ENCODE data around the gene PRLHR.

Gene PRLHR

DNA sequence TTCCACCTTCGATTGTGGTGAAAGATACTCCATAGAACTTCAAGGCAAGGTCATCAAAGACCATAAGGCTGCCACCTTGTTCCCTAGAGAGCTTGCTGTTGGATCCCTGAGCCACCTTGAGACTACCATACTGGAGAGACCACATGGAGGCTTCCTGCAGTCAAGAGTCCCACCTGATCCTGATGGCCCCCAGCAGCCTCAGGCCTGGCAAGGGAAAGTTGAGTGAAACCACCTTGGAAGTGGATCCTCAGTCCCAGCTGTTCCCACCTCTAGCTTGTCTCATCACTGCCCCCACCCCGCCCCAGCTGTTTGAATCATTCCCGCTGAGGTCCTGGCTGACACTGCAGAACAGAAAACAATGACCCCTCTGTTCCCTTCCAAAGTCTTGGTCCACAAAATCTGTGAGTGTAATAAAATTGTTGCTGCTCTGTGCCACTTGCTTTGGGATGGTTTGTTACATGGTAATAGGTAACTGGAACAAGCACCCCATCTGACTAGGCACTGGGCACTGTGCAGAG, 32.0 kb downstream of the PRLHR start:
- DNase-seq (ENCODE audit: low spot score) = no peak

GRCh38 chr10:118562851-118563250, 32.6 kb downstream of the PRLHR start:
- DNase-seq (ENCODE audit: low spot score) = no peak

GRCh38 chr10:118557946-118558345, 37.5 kb downstream of the PRLHR start:
- DNase-seq (ENCODE audit: low spot score) = no peak

DNA sequence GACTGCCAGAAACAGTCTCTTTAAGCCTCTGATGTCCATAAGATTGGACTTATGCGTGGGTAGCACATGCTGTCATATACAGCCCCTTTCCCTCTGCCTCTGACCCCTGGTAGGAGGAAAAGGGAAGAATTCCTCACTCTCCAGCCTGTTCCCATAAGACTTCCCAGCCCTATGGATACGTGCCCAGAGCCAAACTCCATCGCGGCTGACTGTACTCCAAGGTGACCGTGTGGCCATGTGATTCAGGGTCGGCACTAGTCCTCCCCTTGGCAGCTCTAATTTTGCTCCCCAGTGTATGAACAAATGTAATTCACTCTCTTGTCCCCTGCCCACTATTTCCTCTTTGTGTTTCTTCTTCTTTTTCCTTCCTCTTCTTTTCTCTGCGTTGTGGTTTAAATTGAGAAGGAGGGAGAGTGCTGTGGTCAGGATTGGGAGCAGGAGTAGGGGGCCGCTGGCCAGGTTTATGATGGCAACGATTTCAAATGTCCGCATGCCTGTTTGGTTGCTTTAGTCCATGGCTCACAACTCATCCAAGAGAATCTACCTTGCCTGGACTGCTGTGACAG, 43.8 kb downstream of the PRLHR start:
- no peak for DNase-seq (ENCODE audit: low spot score)

DNA sequence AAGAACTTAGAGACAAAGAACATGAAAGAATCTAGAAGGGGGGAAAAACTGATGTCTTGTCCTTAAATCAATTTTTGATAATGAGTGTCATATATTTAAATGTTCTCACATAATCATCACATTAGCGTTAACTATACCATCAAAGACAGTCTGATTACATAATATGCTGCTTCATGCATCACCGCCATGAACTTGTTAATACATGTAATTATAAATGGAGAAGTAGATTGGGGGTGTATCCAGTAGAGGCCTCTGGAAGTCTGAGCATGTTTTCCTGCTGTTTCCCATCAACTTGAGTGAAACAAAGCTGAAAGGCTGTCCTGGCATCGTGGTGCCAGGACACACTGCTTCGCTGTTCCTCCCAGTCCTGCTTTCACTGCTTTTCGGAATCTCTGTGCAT, 48.2 kb downstream of the PRLHR start:
- no peak for DNase-seq (ENCODE audit: low spot score)

GRCh38 chr10:118546479-118546878, 49.0 kb downstream of the PRLHR start:
- no peak for DNase-seq (ENCODE audit: low spot score)

GRCh38 chr10:118545381-118545780, 50.1 kb downstream of the PRLHR start:
- no peak for DNase-seq (ENCODE audit: low spot score)

DNA sequence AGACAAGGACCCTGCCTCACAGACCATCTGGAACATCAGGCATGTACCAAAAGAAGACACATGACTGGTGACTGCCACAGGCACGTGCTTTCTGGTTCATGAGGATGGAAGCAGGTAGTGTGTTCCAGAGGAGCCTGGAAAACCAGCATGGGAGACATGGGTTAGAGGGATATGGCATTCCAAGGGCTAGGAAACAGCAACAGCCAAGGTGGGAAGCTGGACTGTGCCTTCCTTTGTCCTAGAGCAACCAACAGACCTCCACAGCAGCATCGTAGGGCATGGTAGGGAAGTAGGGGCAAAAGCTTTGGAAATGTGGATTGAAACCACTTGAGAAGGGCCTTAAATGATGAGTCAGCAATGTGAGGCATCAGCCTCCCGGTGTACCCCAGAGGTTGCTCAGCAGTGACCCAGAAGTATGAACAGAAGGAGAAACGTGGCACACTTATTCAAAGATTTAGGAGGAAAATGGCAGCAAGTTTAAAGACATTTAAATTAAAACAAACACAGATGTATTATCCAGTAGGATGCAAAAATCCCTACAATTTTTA, 51.0 kb downstream of the PRLHR start:
- no peak for DNase-seq (ENCODE audit: low spot score)

DNA sequence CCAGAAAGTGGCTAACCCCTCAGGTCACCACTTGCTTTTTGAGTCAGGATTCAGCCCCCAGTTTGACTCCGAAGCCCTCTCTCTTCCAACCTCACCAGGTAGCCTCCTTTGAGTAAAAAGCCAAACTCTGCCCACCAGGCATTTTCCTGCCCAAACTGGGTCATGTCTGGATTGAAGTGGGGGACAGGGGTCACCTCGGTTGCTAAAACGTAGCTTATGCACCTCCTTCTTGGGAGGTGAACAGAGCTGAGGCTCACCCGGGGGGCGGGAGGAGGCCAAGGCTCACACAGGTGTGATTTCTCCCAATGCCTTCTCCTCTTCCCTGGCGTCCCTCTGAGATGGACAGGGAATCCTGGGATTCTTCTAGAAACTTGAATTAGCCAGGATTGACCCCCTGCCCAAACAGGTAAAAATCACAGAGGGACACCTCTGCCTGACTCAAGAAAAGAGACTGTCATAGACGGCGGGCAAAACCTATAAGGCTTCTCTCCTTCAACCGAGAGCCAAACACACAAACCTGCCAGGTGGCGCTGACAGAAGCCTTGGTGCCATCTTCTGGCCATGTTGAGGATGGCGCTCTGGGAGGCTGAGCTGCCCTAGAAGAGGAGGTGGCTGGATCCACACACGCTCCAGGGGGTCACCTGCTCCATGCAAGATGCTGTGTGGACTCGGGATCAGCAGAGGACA, 51.6 kb downstream of the PRLHR start:
- DNase-seq (ENCODE audit: low spot score) = peak; percentile 46

GRCh38 chr10:118542745-118543144, 52.7 kb downstream of the PRLHR start:
- DNase-seq (ENCODE audit: low spot score) = no peak

- no peak for DNase-seq (ENCODE audit: low spot score)
Measured at GRCh38 chr10:118542205-118542604, 53.2 kb downstream of the PRLHR start.

GRCh38 chr10:118541718-118542117, 53.7 kb downstream of the PRLHR start:
- DNase-seq (ENCODE audit: low spot score) = no peak
